ENCODE measurements around the gene CCDC177. TPM values are rescaled to one million over a fixed set of nuclear protein-coding genes. Genes with fewer than 3 reads are reported as not detected.
"Not testable (repeated sequence)": the region's sequence is repeated elsewhere in the genome, so short reads cannot be mapped to it uniquely, and the experiment has no call there.

Gene CCDC177
- total RNA-seq, 2 donors from 2014 or later: not detected

- WGBS, 2 donors: 70 to 76% methylated on average over 3 to 5 of the region's 5 CpGs
- Histone ChIP-seq H3K27me3 (no peaks in the 10 kb centered on the region), H3K36me3 (replicated peaks in 1 of 2; ENCODE audit: insufficient read depth in 1 of 2, low read depth in 2 of 2) (no peaks in the 10 kb centered on the region), H3K4me1 (peaks cover 22% of the 10 kb centered on the region), H3K4me3 (no peak overlapping the region), H3K27ac (peak overlapping the region in 1 of 4 donors; percentile 17), H3K9me3 (no peaks in the 10 kb centered on the region)
- DNase-seq: no peak
- intact Hi-C loops (cut with DNase I): no loop called here
- TF ChIP-seq POLR2A (IDR thresholded peaks at IDR 0.05) (no peak), CTCF (IDR thresholded peaks at IDR 0.05) (no peak)
- no peak for ATAC-seq
Observed at GRCh38 chr14:69606258-69607184, 31.9 kb upstream of the CCDC177 start.

GRCh38 chr14:69605738-69606137 lies 31.1 kb upstream of the CCDC177 start:
- Histone ChIP-seq H3K4me1 (peaks cover 20% of the 10 kb centered on the region), H3K27ac (no peak overlapping the region), H3K36me3 (replicated peaks in 1 of 2; ENCODE audit: insufficient read depth in 1 of 2, low read depth in 2 of 2) (no peaks in the 10 kb centered on the region), H3K9me3 (no peaks in the 10 kb centered on the region), H3K27me3 (no peaks in the 10 kb centered on the region), H3K4me3 (no peak overlapping the region)
- DNase-seq: no peak
- intact Hi-C loops (cut with DNase I): no loop called here
- ATAC-seq: no peak
- no peak for TF ChIP-seq CTCF (IDR thresholded peaks at IDR 0.05)
- no peak for TF ChIP-seq POLR2A (IDR thresholded peaks at IDR 0.05)

- WGBS, 2 donors: 58 to 74% methylated on average over 3 of the region's 3 CpGs
- intact Hi-C loops (cut with DNase I): loop anchor here (5.0 kb wide), 1 partner anchor 127 kb away; no protein-coding TSS in a partner anchor
Observed at GRCh38 chr14:69600304-69600891, 25.7 kb upstream of the CCDC177 start.

GRCh38 chr14:69599431-69599830 lies 24.8 kb upstream of the CCDC177 start:
- H3K27ac ChIP-seq; H3K4me1 ChIP-seq; H3K4me3 ChIP-seq; DNase-seq; intact Hi-C loops (cut with DNase I); ATAC-seq; H3K27me3 ChIP-seq; H3K9me3 ChIP-seq; H3K36me3 ChIP-seq (replicated peaks in 1 of 2; ENCODE audit: insufficient read depth in 1 of 2, low read depth in 2 of 2): not testable (repeated sequence)
- 88 to 94% methylated on average over 5 of the region's 5 CpGs for WGBS, 2 donors

More at GRCh38 chr14:69600304-69600891, 25.7 kb upstream of the CCDC177 start:
- Histone ChIP-seq H3K4me1 (no peaks in the 10 kb centered on the region), H3K4me3 (no peak overlapping the region), H3K36me3 (replicated peaks in 1 of 2; ENCODE audit: insufficient read depth in 1 of 2, low read depth in 2 of 2) (no peaks in the 10 kb centered on the region), H3K9me3 (no peaks in the 10 kb centered on the region), H3K27ac (no peak overlapping the region), H3K27me3 (no peaks in the 10 kb centered on the region)
- no peak for DNase-seq
- TF ChIP-seq POLR2A (IDR thresholded peaks at IDR 0.05) (no peak), CTCF (IDR thresholded peaks at IDR 0.05) (no peak)
- ATAC-seq: no peak

- DNase-seq: no peak
- Histone ChIP-seq H3K36me3 (replicated peaks in 1 of 2; ENCODE audit: insufficient read depth in 1 of 2, low read depth in 2 of 2) (no peaks in the 10 kb centered on the region), H3K4me3 (no peak overlapping the region), H3K9me3 (no peaks in the 10 kb centered on the region), H3K27ac (no peak overlapping the region), H3K27me3 (no peaks in the 10 kb centered on the region), H3K4me1 (no peaks in the 10 kb centered on the region)
- intact Hi-C loops (cut with DNase I): no loop called here
- no peak for TF ChIP-seq CTCF (IDR thresholded peaks at IDR 0.05)
- no peak for TF ChIP-seq POLR2A (IDR thresholded peaks at IDR 0.05)
- ATAC-seq: no peak
- 80 to 87% methylated on average over 5 of the region's 5 CpGs for WGBS, 2 donors
Observed at GRCh38 chr14:69595336-69595735, 20.7 kb upstream of the CCDC177 start.

Data from body of pancreas (tissue), 4 donors.